Measurements from ENCODE around the gene SCARB2.

The SCARB2 gene

DNA sequence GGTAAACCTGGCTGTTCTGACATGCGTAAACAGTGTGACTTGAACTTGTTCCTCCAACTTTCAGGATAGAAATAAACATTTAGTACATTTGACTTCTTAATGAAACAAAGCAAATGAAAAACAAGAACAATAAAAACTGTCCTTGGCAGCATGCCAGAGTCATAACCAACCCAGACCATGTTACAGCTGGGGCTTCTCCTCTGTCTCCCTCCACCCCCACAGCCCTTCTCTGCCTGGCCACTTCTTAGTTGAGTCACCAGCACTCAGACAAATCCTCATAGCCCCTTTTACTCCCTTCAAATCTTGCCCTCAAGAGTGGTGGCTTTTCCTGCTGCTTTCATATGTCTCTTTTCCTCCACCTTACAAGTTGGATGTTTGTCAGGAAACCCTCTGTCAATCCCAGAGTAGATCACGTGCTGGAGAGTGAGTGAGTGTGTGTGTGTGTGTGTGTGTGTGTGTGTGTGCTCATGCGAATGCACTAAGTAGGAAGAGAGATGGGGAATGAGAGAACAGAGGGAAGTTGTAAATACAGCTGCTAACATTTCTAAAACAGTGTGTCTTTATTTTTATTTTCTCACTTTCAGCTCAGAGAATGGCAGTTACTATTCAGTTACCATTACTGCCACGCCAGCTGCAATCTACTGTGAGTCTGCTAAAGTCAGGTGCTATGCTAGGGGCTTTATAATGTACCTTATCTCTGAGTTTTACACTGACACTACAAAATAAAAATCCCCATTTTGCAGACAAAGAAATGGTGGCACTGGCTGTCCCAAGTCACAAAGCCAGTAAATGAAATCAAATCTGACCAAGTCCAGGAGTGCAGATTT, 15.0 kb downstream of the SCARB2 start:
- DNase-seq: no peak
- peak overlapping the region; percentile 31 for H3K27ac Mint-ChIP-seq
- H3K27me3 Mint-ChIP-seq: no peaks in the 10 kb centered on the region
- peak overlapping the region; percentile 1 for H3K4me3 Mint-ChIP-seq
- peaks cover 54% of the 10 kb centered on the region for H3K4me1 Mint-ChIP-seq (ENCODE audit: low read depth)
- H3K36me3 Mint-ChIP-seq (ENCODE audit: low read depth): peaks cover 20% of the 10 kb centered on the region
- H3K9me3 Mint-ChIP-seq: peaks cover 1% of the 10 kb centered on the region

DNA sequence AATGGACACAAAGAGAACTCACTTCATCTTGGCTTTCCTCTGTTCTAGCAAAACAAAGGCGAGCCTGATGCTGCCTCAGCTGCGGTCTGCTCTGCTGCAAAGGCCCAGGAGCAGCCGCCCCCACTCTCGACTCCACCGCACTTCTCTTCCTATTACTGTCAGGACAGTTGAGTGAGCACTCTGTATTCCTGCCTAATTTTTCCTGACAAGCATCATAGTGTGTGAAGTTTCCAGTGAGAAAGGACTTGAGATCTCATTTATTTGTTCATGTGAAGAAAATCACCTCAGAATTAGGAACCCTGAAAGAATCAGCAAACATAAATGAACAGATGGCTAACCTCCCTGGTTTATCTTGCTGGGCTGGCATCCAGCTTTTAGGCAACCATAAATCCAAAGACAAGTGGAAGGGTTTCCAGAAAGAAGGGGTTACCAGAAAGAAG, 15.6 kb downstream of the SCARB2 start:
- Mint-ChIP-seq H3K27me3 (no peaks in the 10 kb centered on the region), H3K27ac (peak overlapping the region; percentile 76), H3K36me3 (ENCODE audit: low read depth) (peaks cover 27% of the 10 kb centered on the region), H3K9me3 (peaks cover 3% of the 10 kb centered on the region), H3K4me1 (ENCODE audit: low read depth) (peaks cover 55% of the 10 kb centered on the region), H3K4me3 (peak overlapping the region; percentile 1)
- DNase-seq: no peak

DNA sequence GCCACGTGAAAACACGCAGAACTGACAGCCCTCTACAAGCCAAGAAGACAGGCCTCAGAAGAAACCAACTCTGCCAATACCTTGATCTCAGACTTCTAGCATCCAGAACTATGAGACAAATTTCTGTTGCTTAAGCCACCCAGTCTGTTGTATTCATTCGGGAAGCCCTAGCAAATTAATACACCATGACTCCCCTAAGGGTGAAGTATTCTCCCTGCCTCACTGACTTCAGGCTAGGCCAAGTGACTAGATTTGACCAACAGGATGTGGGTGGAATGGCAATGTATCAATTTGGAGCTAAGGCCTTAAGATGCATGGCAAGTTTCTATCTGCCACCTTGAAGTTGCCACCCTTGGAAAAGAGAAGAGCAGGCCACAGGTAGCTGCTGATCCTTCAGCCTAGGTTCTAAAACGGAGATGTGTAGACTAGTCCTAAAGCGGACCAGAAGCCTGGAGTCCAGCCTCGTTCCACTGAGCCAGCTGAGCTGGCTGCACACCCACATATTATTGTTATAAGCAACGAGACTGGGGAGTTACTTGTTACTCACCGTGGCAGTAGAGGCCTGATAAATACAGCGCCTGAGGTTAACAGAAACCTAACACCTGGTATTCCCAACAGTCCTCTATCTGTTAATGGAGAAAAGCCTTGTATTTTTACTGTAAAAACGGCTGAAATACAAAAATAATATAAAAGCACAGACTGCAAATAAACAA, 16.4 kb downstream of the SCARB2 start:
- Mint-ChIP-seq H3K27ac (peak overlapping the region; percentile 17), H3K4me1 (ENCODE audit: low read depth) (peaks cover 53% of the 10 kb centered on the region)

DNA sequence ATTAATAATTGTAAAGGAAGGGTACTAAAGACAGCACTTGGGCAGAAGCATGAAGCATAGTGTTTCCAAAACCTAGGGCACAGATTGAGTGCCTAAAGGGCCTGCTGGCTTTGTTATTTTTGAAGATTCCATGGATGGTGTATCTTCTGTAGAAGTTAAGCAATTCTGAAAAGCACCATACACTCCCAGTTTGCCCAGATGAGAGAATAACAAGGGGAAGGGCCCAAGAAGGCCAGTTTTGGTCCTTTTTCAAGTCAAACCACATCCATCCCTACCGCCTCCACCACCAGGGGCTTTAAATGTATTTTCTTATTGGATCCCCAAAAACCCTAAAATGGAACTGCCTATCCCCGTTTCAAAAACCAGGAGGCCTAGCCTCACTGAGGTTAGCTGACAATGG, 17.2 kb downstream of the SCARB2 start:
- no peak for DNase-seq
- no peak overlapping the region for H3K27ac Mint-ChIP-seq
- H3K9me3 Mint-ChIP-seq: peaks cover 8% of the 10 kb centered on the region
- peaks cover 53% of the 10 kb centered on the region for H3K4me1 Mint-ChIP-seq (ENCODE audit: low read depth)
- peaks cover 40% of the 10 kb centered on the region for H3K36me3 Mint-ChIP-seq (ENCODE audit: low read depth)
- H3K27me3 Mint-ChIP-seq: no peaks in the 10 kb centered on the region
- H3K4me3 Mint-ChIP-seq: no peak overlapping the region

More for the DNA sequence above, 16.4 kb downstream of the SCARB2 start:
- Mint-ChIP-seq H3K9me3 (peaks cover 5% of the 10 kb centered on the region), H3K27me3 (no peaks in the 10 kb centered on the region), H3K4me3 (no peak overlapping the region), H3K36me3 (ENCODE audit: low read depth) (peaks cover 35% of the 10 kb centered on the region)
- no peak for DNase-seq

DNA sequence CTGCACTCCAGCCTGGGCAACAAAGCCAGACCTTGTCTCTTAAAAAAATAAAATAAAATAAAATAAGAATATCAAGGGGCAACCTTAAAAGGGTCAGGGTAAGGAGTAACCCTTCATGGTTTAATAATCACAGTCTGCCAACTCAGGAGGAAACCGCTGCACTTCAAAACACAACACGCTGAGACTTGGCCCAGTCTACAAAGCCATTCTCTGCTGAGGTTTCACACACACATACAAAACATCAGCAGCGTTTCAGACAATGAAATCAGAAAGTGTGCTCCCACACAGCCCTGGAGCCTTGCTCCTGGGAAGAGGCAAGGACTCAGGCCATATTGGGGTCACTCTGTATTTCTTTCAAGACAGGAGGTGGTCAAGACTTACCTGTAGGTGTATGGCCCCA, 18.3 kb downstream of the SCARB2 start:
- Mint-ChIP-seq H3K36me3 (ENCODE audit: low read depth) (peaks cover 42% of the 10 kb centered on the region), H3K4me3 (no peak overlapping the region), H3K4me1 (ENCODE audit: low read depth) (peaks cover 42% of the 10 kb centered on the region), H3K9me3 (peaks cover 8% of the 10 kb centered on the region), H3K27ac (no peak overlapping the region), H3K27me3 (no peaks in the 10 kb centered on the region)
- no peak for DNase-seq

DNA sequence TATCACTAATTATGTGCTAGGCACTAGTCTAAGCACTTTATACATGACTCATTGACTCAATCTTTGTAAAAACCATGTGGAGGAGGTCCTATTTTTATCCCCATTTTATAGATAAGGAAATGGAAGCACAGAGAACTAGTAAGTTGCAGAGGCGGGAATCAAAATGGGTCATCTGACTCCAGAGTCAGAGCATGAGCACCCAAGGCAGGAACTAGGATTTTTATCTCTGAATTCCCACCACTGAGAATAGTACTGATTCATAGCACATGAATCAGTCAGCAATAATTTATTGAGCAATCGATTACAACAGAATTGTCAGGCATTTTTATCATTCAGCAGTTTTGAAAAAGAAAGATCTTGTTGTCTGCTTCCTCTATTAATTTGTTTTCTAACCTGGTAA, 19.3 kb downstream of the SCARB2 start:
- H3K9me3 Mint-ChIP-seq: peaks cover 8% of the 10 kb centered on the region
- peaks cover 45% of the 10 kb centered on the region for H3K36me3 Mint-ChIP-seq (ENCODE audit: low read depth)
- H3K27me3 Mint-ChIP-seq: no peaks in the 10 kb centered on the region
- H3K4me1 Mint-ChIP-seq (ENCODE audit: low read depth): peaks cover 32% of the 10 kb centered on the region
- DNase-seq: no peak
- H3K4me3 Mint-ChIP-seq: no peak overlapping the region
- H3K27ac Mint-ChIP-seq: no peak overlapping the region

DNA sequence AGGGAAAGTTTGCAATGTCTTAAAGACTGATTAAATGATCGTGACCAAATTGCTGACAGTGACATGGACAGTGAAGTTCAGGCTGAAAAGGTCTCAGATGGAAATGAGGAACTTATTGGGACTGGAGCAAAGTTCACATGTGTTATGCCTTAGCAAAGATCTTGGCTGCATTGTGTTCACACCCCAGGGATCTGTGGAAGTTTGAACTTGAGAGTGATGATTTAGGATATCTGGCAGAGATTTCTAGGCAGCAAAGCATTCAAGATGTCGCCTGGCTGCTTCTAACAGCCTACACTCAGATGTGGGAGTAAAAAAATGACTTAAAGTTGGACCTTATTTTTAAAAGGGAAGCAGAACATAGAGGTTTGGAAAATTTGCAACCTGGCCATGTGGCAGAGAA, 21.4 kb downstream of the SCARB2 start:
- Mint-ChIP-seq H3K4me1 (ENCODE audit: low read depth) (peaks cover 12% of the 10 kb centered on the region), H3K27ac (no peak overlapping the region), H3K36me3 (ENCODE audit: low read depth) (peaks cover 45% of the 10 kb centered on the region), H3K9me3 (peaks cover 8% of the 10 kb centered on the region), H3K27me3 (no peaks in the 10 kb centered on the region), H3K4me3 (no peak overlapping the region)
- no peak for DNase-seq

DNA sequence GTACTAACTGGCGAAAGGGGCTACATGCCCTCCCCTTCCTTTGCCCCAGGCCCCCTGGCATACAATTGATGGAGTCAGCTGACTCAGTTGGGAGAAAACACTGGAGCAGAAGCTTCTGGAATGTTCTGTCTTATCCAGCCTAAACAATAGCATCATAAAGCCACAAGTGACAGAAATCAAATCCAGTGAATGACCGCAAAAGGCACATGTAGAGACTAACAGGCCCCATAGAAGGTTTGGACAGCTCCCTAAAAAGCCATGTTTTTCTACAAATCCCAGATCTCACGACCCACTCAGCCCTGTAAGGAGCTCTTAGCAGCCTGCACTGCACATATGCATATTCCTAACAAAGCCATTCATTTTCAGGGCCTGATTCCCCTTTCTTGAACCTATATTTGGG, 25.1 kb downstream of the SCARB2 start:
- Mint-ChIP-seq H3K4me3 (no peak overlapping the region), H3K27me3 (no peaks in the 10 kb centered on the region), H3K36me3 (ENCODE audit: low read depth) (peaks cover 24% of the 10 kb centered on the region), H3K27ac (no peak overlapping the region), H3K4me1 (ENCODE audit: low read depth) (no peaks in the 10 kb centered on the region), H3K9me3 (peaks cover 6% of the 10 kb centered on the region)
- DNase-seq: no peak

DNA sequence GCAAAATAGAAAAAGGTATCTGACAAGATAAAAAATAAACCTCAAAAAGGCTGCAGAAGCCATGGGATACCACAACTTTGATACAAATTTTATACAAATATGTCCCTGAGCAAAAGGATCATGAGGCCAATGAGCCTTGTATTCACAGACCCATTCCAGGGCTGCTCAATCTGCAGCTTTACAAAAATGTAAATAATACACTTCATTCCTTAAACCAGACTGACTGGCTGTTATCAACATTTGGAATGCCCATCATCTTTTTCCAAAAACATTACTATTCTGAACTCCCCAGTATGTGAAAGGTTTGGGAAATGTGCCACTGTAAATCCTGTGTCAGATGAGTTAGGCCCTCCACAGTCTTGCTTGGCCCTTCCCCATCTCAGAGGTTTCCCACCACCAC, 25.5 kb downstream of the SCARB2 start:
- Mint-ChIP-seq H3K4me1 (ENCODE audit: low read depth) (no peaks in the 10 kb centered on the region), H3K36me3 (ENCODE audit: low read depth) (peaks cover 20% of the 10 kb centered on the region), H3K27me3 (no peaks in the 10 kb centered on the region), H3K4me3 (no peak overlapping the region), H3K9me3 (peaks cover 5% of the 10 kb centered on the region), H3K27ac (no peak overlapping the region)
- DNase-seq: no peak

DNA sequence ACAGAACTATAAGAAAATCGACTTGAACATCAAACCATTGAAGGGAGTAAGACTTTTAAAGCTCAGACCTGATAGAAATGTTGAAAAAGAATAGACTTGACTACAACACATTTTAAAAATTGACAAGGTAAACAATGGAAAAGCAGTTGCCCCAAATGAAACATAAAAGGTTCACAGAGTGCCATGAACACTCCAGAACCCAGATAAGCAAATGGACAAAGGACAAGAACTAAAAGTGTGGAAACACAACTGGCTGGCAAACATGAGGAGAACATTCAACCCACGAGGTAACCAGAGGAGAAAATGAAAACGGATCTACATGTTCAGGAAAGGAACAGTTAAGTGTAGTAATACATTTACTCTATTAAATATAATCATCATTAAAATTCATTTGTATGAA, 26.5 kb downstream of the SCARB2 start:
- H3K4me1 Mint-ChIP-seq (ENCODE audit: low read depth): no peaks in the 10 kb centered on the region
- no peaks in the 10 kb centered on the region for H3K27me3 Mint-ChIP-seq
- peaks cover 3% of the 10 kb centered on the region for H3K9me3 Mint-ChIP-seq
- H3K4me3 Mint-ChIP-seq: no peak overlapping the region
- H3K36me3 Mint-ChIP-seq (ENCODE audit: low read depth): peaks cover 10% of the 10 kb centered on the region
- DNase-seq: no peak
- no peak overlapping the region for H3K27ac Mint-ChIP-seq

DNA sequence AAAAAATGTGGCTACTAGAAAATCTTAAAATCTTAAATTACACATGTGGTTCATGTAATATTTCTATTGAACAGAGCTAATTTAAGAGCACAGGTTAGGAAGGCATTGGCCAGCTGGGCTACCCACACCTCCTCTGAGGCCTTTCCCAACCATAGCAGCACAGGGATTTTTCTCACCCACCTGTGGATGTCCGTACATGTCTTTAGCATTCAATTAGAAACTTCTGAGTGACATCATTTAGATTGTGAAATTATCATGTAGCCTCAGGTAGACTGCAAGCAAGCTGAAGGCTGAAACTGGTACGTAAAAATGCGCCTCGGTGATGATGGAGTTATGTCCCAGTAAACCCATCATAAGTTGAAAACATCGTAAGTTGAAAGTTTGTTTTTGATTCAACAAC, 31.2 kb downstream of the SCARB2 start:
- Mint-ChIP-seq H3K27me3 (no peaks in the 10 kb centered on the region), H3K36me3 (ENCODE audit: low read depth) (peaks cover 3% of the 10 kb centered on the region), H3K9me3 (no peaks in the 10 kb centered on the region), H3K4me1 (ENCODE audit: low read depth) (no peaks in the 10 kb centered on the region), H3K27ac (no peak overlapping the region), H3K4me3 (no peak overlapping the region)
- no peak for DNase-seq

DNA sequence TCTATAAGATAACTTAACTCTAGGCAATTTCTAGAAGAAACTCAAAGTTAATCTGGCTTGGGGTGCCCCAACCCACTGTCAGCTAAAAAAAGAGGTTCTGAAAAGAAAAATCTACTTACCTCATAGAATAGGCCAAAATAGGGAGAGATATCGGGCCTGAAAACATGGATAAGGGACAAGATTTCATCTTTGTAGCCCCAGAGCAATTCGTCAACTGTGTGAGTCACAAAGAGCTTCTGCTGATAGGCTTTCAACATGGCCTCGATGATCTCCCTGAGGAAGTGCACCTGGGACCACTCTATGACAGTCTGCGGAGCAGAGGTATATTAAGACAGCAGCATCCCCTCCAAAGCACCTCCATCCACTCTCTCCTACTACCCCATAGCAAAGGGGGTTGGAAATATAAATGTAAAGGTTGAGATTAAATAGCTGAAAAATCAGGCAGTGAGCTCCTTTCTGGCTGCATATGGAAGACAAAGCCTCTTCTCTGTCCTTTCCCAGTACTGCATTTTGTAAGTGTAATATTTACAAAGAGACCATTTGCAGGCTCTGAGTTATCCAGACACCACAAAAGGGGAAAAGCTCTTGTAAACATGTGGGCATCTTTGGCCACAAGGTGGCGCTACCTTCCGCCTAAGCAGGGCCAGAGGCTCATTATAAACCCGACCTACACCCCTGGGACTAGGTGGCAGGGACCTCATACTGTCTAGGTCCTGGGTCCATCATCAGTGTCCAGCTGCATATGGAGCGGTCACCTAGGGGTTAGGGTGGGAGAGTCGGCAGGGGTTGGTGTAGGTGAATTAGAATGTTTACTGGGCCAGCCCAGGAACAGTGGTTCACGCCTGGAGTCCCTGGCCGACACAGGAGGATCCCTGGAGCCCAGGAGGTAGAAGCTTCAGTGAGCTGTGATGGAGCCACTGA, 34.0 kb downstream of the SCARB2 start:
- H3K4me3 Mint-ChIP-seq: no peak overlapping the region
- no peaks in the 10 kb centered on the region for H3K9me3 Mint-ChIP-seq
- H3K4me1 Mint-ChIP-seq (ENCODE audit: low read depth): no peaks in the 10 kb centered on the region
- DNase-seq: peak; percentile 85
- H3K27me3 Mint-ChIP-seq: no peaks in the 10 kb centered on the region
- H3K27ac Mint-ChIP-seq: no peak overlapping the region
- peaks cover 18% of the 10 kb centered on the region for H3K36me3 Mint-ChIP-seq (ENCODE audit: low read depth)

DNA sequence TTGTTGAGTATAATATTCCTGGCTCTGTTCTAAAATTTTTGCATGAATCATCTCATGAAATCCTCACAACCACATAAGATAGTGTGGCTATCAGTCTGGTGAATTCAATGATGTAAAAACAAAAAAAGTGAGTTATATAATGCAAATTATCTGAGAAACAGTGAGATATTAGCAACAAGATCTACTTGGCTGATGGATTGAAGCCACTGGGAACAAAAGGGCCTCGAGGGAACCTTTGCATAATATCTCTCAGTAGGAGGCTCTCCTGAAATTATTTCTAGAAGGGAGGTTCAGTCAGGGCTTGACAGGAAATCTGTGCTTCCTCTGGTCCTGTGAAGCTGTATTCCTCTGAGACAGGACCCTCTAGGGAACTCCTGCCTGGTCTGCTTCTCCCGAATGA, 35.3 kb downstream of the SCARB2 start:
- Mint-ChIP-seq H3K36me3 (ENCODE audit: low read depth) (peaks cover 28% of the 10 kb centered on the region), H3K27ac (no peak overlapping the region), H3K4me1 (ENCODE audit: low read depth) (no peaks in the 10 kb centered on the region), H3K27me3 (no peaks in the 10 kb centered on the region), H3K4me3 (no peak overlapping the region), H3K9me3 (no peaks in the 10 kb centered on the region)
- no peak for DNase-seq

DNA sequence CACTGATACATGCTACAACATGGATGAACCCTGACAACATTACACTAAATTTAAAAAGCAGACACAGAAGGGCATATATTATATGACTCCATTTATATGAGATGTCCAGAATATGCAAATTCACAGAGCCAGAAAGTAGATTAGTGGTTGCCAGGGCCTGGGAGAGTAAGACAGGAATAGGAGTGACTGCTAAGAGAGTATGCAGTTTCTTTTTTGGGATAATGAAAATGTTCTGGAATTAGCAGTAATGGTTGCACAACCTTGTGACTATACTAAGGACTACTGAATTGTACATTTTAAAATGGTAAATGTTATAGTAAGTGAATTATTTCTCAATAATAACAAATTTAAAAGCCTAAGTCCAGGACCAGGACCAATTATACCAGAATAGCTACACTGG, 35.9 kb downstream of the SCARB2 start:
- Mint-ChIP-seq H3K27me3 (no peaks in the 10 kb centered on the region), H3K4me1 (ENCODE audit: low read depth) (no peaks in the 10 kb centered on the region), H3K27ac (no peak overlapping the region), H3K36me3 (ENCODE audit: low read depth) (peaks cover 33% of the 10 kb centered on the region), H3K4me3 (no peak overlapping the region), H3K9me3 (no peaks in the 10 kb centered on the region)
- DNase-seq: no peak
